Calu3 (cell line): ENCODE data around the gene BMI1. TPM values are rescaled to one million over a fixed set of nuclear protein-coding genes. Genes with fewer than 3 reads are reported as not detected.

Experiments used
- BruUV-seq: library from RNA; stranded (reverse); fragments of 400-500 nt; replicated peaks from 2 replicates; lab custom pipeline; 2021; lab: Mats Ljungman, UMichigan
- CTCF ChIA-PET: fragments of 300-600 bp; sonication (Branson Sonifier 250); formaldehyde crosslinking; loops from one replicate; lab custom pipeline; 2022; ENCODE audit warnings: antibody characterized with exemption; lab: Charles Lee
- DNase-seq: peaks from one replicate; pipeline ENCODE4 v3.0.0; 2022
- H3K27ac Mint-ChIP-seq: one replicate; pipeline ENCODE4 v1.8.0; 2022; ENCODE audit warnings: mixed read lengths; ENCODE audit not compliant: unreplicated experiment
- H3K27me3 Mint-ChIP-seq: one replicate; pipeline ENCODE4 v1.8.0; 2022; ENCODE audit warnings: mixed read lengths; ENCODE audit not compliant: unreplicated experiment
- H3K36me3 Mint-ChIP-seq: one replicate; pipeline ENCODE4 v1.8.0; 2022; ENCODE audit warnings: mild to moderate bottlenecking, moderate library complexity, mixed read lengths; ENCODE audit not compliant: insufficient read depth, unreplicated experiment
- H3K4me1 Mint-ChIP-seq: one replicate; pipeline ENCODE4 v1.8.0; 2022; ENCODE audit warnings: mild to moderate bottlenecking, low read depth, mixed read lengths; ENCODE audit not compliant: unreplicated experiment
- H3K4me3 Mint-ChIP-seq: one replicate; pipeline ENCODE4 v1.8.0; 2022; ENCODE audit warnings: mild to moderate bottlenecking, low read depth, moderate library complexity, mixed read lengths; ENCODE audit not compliant: unreplicated experiment
- H3K9me3 Mint-ChIP-seq: one replicate; pipeline ENCODE4 v1.8.0; 2022; ENCODE audit warnings: low read depth, mixed read lengths; ENCODE audit not compliant: unreplicated experiment
- intact Hi-C: fragments of 100-400 bp; cut with micrococcal nuclease; formaldehyde crosslinking; loops from one replicate; pipeline ENCODE4 v1.10.0; 2022; ENCODE audit not compliant: unreplicated experiment
- total RNA-seq: library from RNA; stranded (reverse); gene quantifications from 2 replicates; pipeline ENCODE4 v1.2.3, GENCODE V29; 2022
- TF ChIP-seq, protein P1 (sequence below): fragments of 200-600 bp; IDR thresholded peaks from one replicate; pipeline ENCODE4 v1.8.0; 2022; ENCODE audit warnings: antibody characterized with exemption; ENCODE audit not compliant: unreplicated experiment

BMI1 gene
- total RNA-seq, 1 experiment from 2014 or later: 41.6 TPM

DNA sequence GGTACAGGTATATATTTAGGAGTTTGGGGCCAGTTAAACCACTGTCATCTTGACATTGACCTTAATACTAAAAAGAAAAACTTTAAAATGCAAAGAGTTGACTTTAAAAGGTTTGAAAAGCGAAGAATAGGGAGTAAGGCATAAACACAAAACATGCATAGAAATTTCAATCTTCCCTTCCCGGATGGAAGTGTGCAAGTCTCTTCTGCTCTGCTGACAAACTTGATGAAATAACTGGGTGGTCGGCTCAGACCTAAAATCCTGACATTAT lies 21.0 kb downstream of the BMI1 start:
- BruUV-seq: no TSS peak
- Mint-ChIP-seq H3K9me3 (no peaks in the 10 kb centered on the region), H3K4me1 (no peaks in the 10 kb centered on the region), H3K27me3 (peaks cover 66% of the 10 kb centered on the region), H3K4me3 (no peak overlapping the region), H3K27ac (no peak overlapping the region), H3K36me3 (peaks cover 14% of the 10 kb centered on the region)
- intact Hi-C loops: loop anchor here (5.0 kb wide), 2 partner anchors 85 to 645 kb away; no protein-coding TSS in a partner anchor
- CTCF ChIA-PET: no interaction called here
- TF ChIP-seq, protein P1, sequence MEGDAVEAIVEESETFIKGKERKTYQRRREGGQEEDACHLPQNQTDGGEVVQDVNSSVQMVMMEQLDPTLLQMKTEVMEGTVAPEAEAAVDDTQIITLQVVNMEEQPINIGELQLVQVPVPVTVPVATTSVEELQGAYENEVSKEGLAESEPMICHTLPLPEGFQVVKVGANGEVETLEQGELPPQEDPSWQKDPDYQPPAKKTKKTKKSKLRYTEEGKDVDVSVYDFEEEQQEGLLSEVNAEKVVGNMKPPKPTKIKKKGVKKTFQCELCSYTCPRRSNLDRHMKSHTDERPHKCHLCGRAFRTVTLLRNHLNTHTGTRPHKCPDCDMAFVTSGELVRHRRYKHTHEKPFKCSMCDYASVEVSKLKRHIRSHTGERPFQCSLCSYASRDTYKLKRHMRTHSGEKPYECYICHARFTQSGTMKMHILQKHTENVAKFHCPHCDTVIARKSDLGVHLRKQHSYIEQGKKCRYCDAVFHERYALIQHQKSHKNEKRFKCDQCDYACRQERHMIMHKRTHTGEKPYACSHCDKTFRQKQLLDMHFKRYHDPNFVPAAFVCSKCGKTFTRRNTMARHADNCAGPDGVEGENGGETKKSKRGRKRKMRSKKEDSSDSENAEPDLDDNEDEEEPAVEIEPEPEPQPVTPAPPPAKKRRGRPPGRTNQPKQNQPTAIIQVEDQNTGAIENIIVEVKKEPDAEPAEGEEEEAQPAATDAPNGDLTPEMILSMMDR: no peak
- no peak for DNase-seq

DNA sequence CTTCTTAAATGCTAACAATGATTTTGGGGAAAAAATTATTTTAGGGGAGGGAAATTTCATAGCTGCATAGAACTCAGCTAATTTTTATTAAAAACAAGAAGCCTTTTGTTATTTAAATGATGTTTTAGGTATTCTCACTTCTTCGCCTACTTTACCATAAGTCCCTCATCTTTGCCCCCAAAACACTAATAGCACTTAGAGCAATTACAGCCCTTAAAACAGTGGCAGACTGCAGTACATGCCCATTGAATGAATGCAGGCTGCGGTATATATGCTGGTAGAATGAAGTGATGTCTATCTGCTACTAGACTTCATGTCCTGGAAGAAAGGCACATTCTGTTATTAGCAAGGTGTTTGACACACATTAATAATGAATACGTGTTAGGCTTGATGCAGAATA lies 21.5 kb downstream of the BMI1 start:
- intact Hi-C loops: loop anchor here (5.0 kb wide), 2 partner anchors 85 to 645 kb away; no protein-coding TSS in a partner anchor
- Mint-ChIP-seq H3K27ac (no peak overlapping the region), H3K4me3 (no peak overlapping the region), H3K9me3 (no peaks in the 10 kb centered on the region), H3K36me3 (peaks cover 14% of the 10 kb centered on the region), H3K27me3 (peaks cover 66% of the 10 kb centered on the region), H3K4me1 (no peaks in the 10 kb centered on the region)
- TF ChIP-seq, protein P1: no peak
- CTCF ChIA-PET: interaction anchor here (0.6 kb wide), 1 partner anchor 625 kb away, joined by 3 read pairs; no protein-coding TSS in a partner anchor
- no peak for DNase-seq
- BruUV-seq: no TSS peak

DNA sequence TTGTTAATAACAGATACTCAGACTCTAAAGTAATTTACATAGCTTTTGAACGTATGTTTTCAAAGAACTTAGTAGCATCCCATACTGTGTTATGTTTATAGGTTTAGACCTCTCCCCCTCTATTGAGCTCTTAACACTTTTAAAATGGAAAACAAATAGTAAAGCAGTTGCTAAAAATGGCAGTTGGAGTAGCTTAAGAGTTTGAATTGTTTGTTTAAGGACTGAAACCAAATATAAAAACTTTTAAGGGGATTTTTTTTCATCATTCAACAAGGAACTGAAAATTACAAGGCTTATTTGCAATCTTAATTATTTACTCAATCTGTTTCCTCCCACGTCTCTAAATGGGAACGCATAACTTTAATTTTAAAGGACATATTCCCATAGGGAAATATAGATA lies 22.8 kb downstream of the BMI1 start:
- no TSS peak for BruUV-seq
- H3K4me1 Mint-ChIP-seq: no peaks in the 10 kb centered on the region
- intact Hi-C loops: loop anchor here (5.0 kb wide), 2 partner anchors 84 to 644 kb away; no protein-coding TSS in a partner anchor
- no peaks in the 10 kb centered on the region for H3K9me3 Mint-ChIP-seq
- no peak for DNase-seq
- TF ChIP-seq, protein P1: no peak
- H3K4me3 Mint-ChIP-seq: no peak overlapping the region
- no peak overlapping the region for H3K27ac Mint-ChIP-seq
- CTCF ChIA-PET: no interaction called here
- peaks cover 14% of the 10 kb centered on the region for H3K36me3 Mint-ChIP-seq
- peaks cover 59% of the 10 kb centered on the region for H3K27me3 Mint-ChIP-seq

DNA sequence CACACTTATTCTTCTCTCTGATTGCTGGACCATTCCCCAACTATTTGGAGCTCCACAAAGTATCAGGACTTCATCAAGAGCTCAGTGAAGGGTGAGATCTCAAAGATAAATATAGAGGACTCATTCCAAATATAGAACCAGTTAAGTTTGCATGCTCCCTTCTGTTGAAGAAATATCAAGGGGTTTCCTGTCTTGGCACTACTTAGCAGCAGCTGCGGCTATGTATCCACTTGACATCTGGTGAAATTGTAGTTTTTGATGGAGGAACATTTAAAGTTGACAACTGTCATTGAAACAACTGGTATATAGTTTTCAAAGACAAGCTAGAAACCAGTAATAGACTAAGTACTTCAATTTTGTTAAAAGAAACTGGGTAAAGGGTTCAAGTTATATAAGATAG lies 23.4 kb downstream of the BMI1 start:
- Mint-ChIP-seq H3K27ac (no peak overlapping the region), H3K9me3 (no peaks in the 10 kb centered on the region), H3K27me3 (peaks cover 59% of the 10 kb centered on the region), H3K36me3 (peaks cover 14% of the 10 kb centered on the region), H3K4me1 (no peaks in the 10 kb centered on the region), H3K4me3 (no peak overlapping the region)
- DNase-seq: no peak
- TF ChIP-seq, protein P1: no peak
- intact Hi-C loops: loop anchor here (5.0 kb wide), 2 partner anchors 83 to 643 kb away; no protein-coding TSS in a partner anchor
- BruUV-seq: no TSS peak
- CTCF ChIA-PET: no interaction called here
